IMR-90 (cell line): ENCODE measurements around the gene SEMA3E. TPM values are rescaled to one million over a fixed set of nuclear protein-coding genes. Genes with fewer than 3 reads are reported as not detected.

Experiments
- ATAC-seq: fragments of 200-7000 bp; cut with Tn5 transposase; 2 replicates; pipeline ENCODE4 v1.9.1; 2020; ENCODE audit warnings: low read depth, mild to moderate bottlenecking, moderate library complexity
- BruUV-seq: library from RNA; stranded (reverse); fragments of 400-500 nt; replicated peaks from 2 replicates; lab custom pipeline; 2021; lab: Mats Ljungman, UMichigan
- CTCF ChIA-PET: fragments of 300-600 bp; formaldehyde crosslinking; extraction: SDS; loops from one replicate; lab custom pipeline; 2021; ENCODE audit warnings: antibody characterized with exemption; lab: Yijun Ruan, JAX
- POLR2A ChIA-PET: fragments of 300-600 bp; sonication (Branson Sonifier 250); formaldehyde crosslinking; loops from one replicate; lab custom pipeline; 2022; ENCODE audit warnings: antibody characterized with exemption; ENCODE audit not compliant: unreplicated experiment; lab: Charles Lee
- DNase-seq: peaks from one replicate; pipeline ENCODE4 v3.0.0; 2013
- H2AFZ ChIP-seq: replicated peaks from 2 replicates; pipeline ENCODE3; 2013; ENCODE audit warnings: low read length, mild to moderate bottlenecking; ENCODE audit not compliant: poor library complexity
- H2AK5ac ChIP-seq: 2 replicates; pipeline ENCODE4 v1.6.1; 2013; ENCODE audit warnings: low read depth, low read length, inconsistent platforms
- H2AK9ac ChIP-seq: replicated peaks from 2 replicates; pipeline ENCODE3; 2013; ENCODE audit warnings: mild to moderate bottlenecking, low read depth, low read length, moderate library complexity; ENCODE audit not compliant: poor library complexity
- H2BK120ac ChIP-seq: 2 replicates; pipeline ENCODE4 v1.6.1; 2013; ENCODE audit warnings: low read depth, low read length, inconsistent platforms
- H2BK15ac ChIP-seq: 3 replicates; pipeline ENCODE4 v1.6.1; 2013; ENCODE audit warnings: low read depth, low read length, inconsistent platforms
- H2BK20ac ChIP-seq: 2 replicates; pipeline ENCODE4 v1.6.1; 2013; ENCODE audit warnings: low read depth, mild to moderate bottlenecking, inconsistent platforms, low read length, moderate library complexity
- H2BK5ac ChIP-seq: 2 replicates; pipeline ENCODE4 v1.6.1; 2013; ENCODE audit warnings: mild to moderate bottlenecking, low read depth, low read length, inconsistent platforms; ENCODE audit not compliant: poor library complexity, severe bottlenecking
- H3K14ac ChIP-seq: replicated peaks from 2 replicates; pipeline ENCODE4 v1.6.1; 2013; ENCODE audit warnings: low read depth, low read length, inconsistent platforms
- H3K18ac ChIP-seq: 2 replicates; pipeline ENCODE4 v1.6.1; 2013; ENCODE audit warnings: low read depth, low read length, control low read depth
- H3K23ac ChIP-seq: 2 replicates; pipeline ENCODE4 v1.6.1; 2013; ENCODE audit warnings: low read depth, low read length, inconsistent platforms
- H3K27ac ChIP-seq: 2 replicates; pipeline ENCODE4 v1.5.1; 2013; ENCODE audit warnings: mild to moderate bottlenecking, control low read depth, low read length; ENCODE audit not compliant: insufficient read depth
- H3K27me3 ChIP-seq: 2 replicates; pipeline ENCODE4 v1.6.1; 2013; ENCODE audit warnings: low read length; ENCODE audit not compliant: control insufficient read depth, insufficient read depth
- H3K36me3 ChIP-seq: 2 replicates; pipeline ENCODE4 v1.6.1; 2013; ENCODE audit warnings: low read length, mixed read lengths; ENCODE audit not compliant: control insufficient read depth, insufficient read depth
- H3K4ac ChIP-seq: 2 replicates; pipeline ENCODE4 v1.6.1; 2013; ENCODE audit warnings: low read depth, low read length, inconsistent platforms
- H3K4me1 ChIP-seq: 2 replicates; pipeline ENCODE4 v1.6.1; 2013; ENCODE audit warnings: low read length, mixed read lengths; ENCODE audit not compliant: control insufficient read depth, insufficient read depth
- H3K4me2 ChIP-seq: 2 replicates; pipeline ENCODE4 v1.6.1; 2013; ENCODE audit warnings: low read depth, mild to moderate bottlenecking, control low read depth, low read length, moderate library complexity
- H3K4me3 ChIP-seq: 2 replicates; pipeline ENCODE4 v1.5.1; 2013; ENCODE audit warnings: low read depth, mild to moderate bottlenecking, control low read depth, low read length, moderate library complexity; ENCODE audit not compliant: insufficient read depth
- H3K56ac ChIP-seq: 2 replicates; pipeline ENCODE4 v1.6.1; 2013; ENCODE audit warnings: low read length, inconsistent platforms; ENCODE audit not compliant: insufficient read depth; ENCODE audit errors: extremely low read depth
- H3K79me1 ChIP-seq, 2 experiments: 2 replicates each; pipeline ENCODE4 v1.6.1; 2013; ENCODE audit warnings: low read length in 2 of 2, inconsistent platforms in 1 of 2, low read depth in 1 of 2
- H3K9ac ChIP-seq: 2 replicates; pipeline ENCODE4 v1.6.1; 2013; ENCODE audit warnings: low read depth, low read length, control low read depth
- H3K9me1 ChIP-seq: 2 replicates; pipeline ENCODE4 v1.6.1; 2013; ENCODE audit warnings: low read length, inconsistent platforms; ENCODE audit not compliant: insufficient read depth
- H3K9me3 ChIP-seq: 2 replicates; pipeline ENCODE4 v1.6.1; 2013; ENCODE audit warnings: low read length; ENCODE audit not compliant: control insufficient read depth, insufficient read depth
- H4K20me1 ChIP-seq: 2 replicates; pipeline ENCODE4 v1.6.1; 2013; ENCODE audit warnings: low read length, inconsistent platforms; ENCODE audit not compliant: insufficient read depth
- H4K5ac ChIP-seq: 2 replicates; pipeline ENCODE4 v1.6.1; 2013; ENCODE audit warnings: mild to moderate bottlenecking, low read depth, low read length, control low read depth
- H4K8ac ChIP-seq, 2 experiments: 2 replicates each; pipeline ENCODE4 v1.6.1; 2013; ENCODE audit warnings: low read depth in 2 of 2, low read length in 2 of 2, control low read depth in 1 of 2, inconsistent platforms in 1 of 2
- H4K91ac ChIP-seq: 2 replicates; pipeline ENCODE4 v1.6.1; 2013; ENCODE audit warnings: low read depth, low read length, inconsistent platforms; ENCODE audit not compliant: insufficient read depth
- BHLHE40 ChIP-seq: fragments of 150-350 bp; IDR thresholded peaks from 2 replicates; pipeline ENCODE4 v1.6.1; 2016; ENCODE audit warnings: mild to moderate bottlenecking, low read depth, low read length
- CEBPB ChIP-seq: IDR thresholded peaks from 2 replicates; pipeline ENCODE4 v1.6.1; 2012; ENCODE audit warnings: low read depth, low read length, improper control_type of control experiment
- CHD1 ChIP-seq: IDR thresholded peaks from 2 replicates; pipeline ENCODE4 v1.6.1; 2012; ENCODE audit warnings: low read depth, low read length, improper control_type of control experiment
- FOS ChIP-seq: fragments of 150-350 bp; IDR thresholded peaks from 2 replicates; pipeline ENCODE4 v1.6.1; 2016; ENCODE audit warnings: low read depth, low read length
- MAFK ChIP-seq: IDR thresholded peaks from 2 replicates; pipeline ENCODE4 v1.6.1; 2012; ENCODE audit warnings: low read depth, low read length, improper control_type of control experiment
- MAZ ChIP-seq: IDR thresholded peaks from 2 replicates; pipeline ENCODE4 v1.6.1; 2012; ENCODE audit warnings: low read depth, mild to moderate bottlenecking, low read length, improper control_type of control experiment, moderate library complexity, borderline replicate concordance
- MXI1 ChIP-seq: IDR thresholded peaks from 2 replicates; pipeline ENCODE4 v1.6.1; 2012; ENCODE audit warnings: low read depth, mild to moderate bottlenecking, low read length, moderate library complexity, borderline replicate concordance
- NFE2L2 ChIP-seq: fragments of 150-350 bp; IDR thresholded peaks from 2 replicates; pipeline ENCODE4 v1.6.1; 2016; ENCODE audit warnings: low read depth, mild to moderate bottlenecking, low read length
- POLR2A ChIP-seq: IDR thresholded peaks from 2 replicates; pipeline ENCODE4 v1.6.1; 2012; ENCODE audit warnings: mild to moderate bottlenecking, low read depth, low read length
- RAD21 ChIP-seq: IDR thresholded peaks from 2 replicates; pipeline ENCODE4 v1.6.1; 2012; ENCODE audit warnings: low read length, improper control_type of control experiment
- RCOR1 ChIP-seq: IDR thresholded peaks from 2 replicates; pipeline ENCODE4 v1.6.1; 2012; ENCODE audit warnings: mild to moderate bottlenecking, low read length, improper control_type of control experiment; ENCODE audit not compliant: insufficient replicate concordance
- RFX5 ChIP-seq: IDR thresholded peaks from 2 replicates; pipeline ENCODE4 v1.8.0; 2012; ENCODE audit warnings: low read depth, mild to moderate bottlenecking, low read length, moderate library complexity
- SMC3 ChIP-seq: fragments of 150-350 bp; IDR thresholded peaks from 2 replicates; pipeline ENCODE4 v1.6.1; 2016; ENCODE audit warnings: low read depth, mild to moderate bottlenecking, antibody characterized with exemption, low read length, moderate library complexity
- WGBS, 2 experiments: methylation state at CpG; one replicate each; pipeline versions ENCODE4 v1.1.5 to v1.1.7; 2013; ENCODE audit warnings: missing lambda C conversion rate in 2 of 2; ENCODE audit not compliant: insufficient read length in 1 of 2; ENCODE audit errors: extremely low coverage in 2 of 2; 5-methylcytosine and 5-hydroxymethylcytosine counted together
- dilution Hi-C: fragments of 300-500 bp; cut with HindIII; formaldehyde crosslinking; loops from one replicate; pipeline ENCODE4 v1.14.3; 2018; ENCODE audit warnings: low sequenced_read_pairs; ENCODE audit not compliant: unreplicated experiment
- in situ Hi-C: fragments of 300-500 bp; cut with MboI; formaldehyde crosslinking; loops from 3 replicates; pipeline ENCODE4 v1.14.3; 2019; ENCODE audit warnings: low sequenced_read_pairs, inconsistent platforms, mixed read lengths
- intact Hi-C: fragments of 100-400 bp; cut with micrococcal nuclease; formaldehyde crosslinking; loops from 2 replicates; pipeline ENCODE4 v1.10.0; 2022
- polyA plus RNA-seq, 3 experiments: library from polyadenylated mRNA; depleted of rRNA; stranded (reverse); fragments of >200 nt; gene quantifications; 2 replicates each; pipeline ENCODE4 v1.2.3, GENCODE V29; 2012; ENCODE audit warnings: low replicate concordance in 1 of 3
- total RNA-seq: library from RNA; depleted of rRNA; stranded (reverse); fragments of >200 nt; gene quantifications from 2 replicates; pipeline ENCODE4 v1.2.3, GENCODE V29; 2012
- TF ChIP-seq, protein P1 (sequence below): fragments of 150-350 bp; IDR thresholded peaks from 2 replicates; pipeline ENCODE4 v1.6.1; 2016; ENCODE audit warnings: low read depth, mild to moderate bottlenecking, low read length, moderate library complexity, borderline replicate concordance
- TF ChIP-seq, protein P2 (sequence below): conservative IDR thresholded peaks from 2 replicates; pipeline ENCODE4 v1.5.1; 2012; ENCODE audit warnings: mild to moderate bottlenecking, low read depth, low read length, improper control_type of control experiment
- TF ChIP-seq, protein P3 (sequence below): fragments of 150-350 bp; IDR thresholded peaks from 2 replicates; pipeline ENCODE4 v1.6.1; 2017; ENCODE audit warnings: mild to moderate bottlenecking, antibody characterized with exemption, low read length, low read depth

SEMA3E gene
- total and polyA plus RNA-seq, 2 of the 4 experiments (the other 2 are of a cell fraction), result 0.31 to 0.72 TPM

DNA sequence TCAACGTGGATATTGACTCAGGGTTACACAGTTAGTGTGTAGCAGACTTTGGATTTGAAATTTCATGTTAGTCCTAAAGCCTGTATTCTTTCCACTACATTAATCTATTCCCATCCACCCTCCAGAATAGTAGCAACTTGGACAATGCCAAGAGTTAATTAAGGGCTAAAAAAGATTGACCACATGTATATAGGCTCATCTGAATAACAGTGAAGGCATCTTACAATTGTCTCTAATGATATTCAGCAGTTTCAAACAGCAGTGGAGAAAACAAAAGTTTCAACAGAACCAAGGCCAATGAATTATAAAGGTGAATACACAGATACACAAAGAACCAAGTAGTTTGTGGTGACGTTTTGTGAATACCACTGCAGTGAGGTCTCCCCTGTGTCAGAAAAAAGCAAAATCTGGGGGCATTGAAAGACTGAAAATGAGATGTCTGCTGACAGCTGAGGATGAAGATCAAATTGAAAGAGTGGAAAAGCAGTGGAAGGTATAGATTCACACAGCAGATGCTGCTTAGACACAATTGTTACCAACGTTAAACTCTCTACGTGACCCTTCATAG, 202.8 kb downstream of the SEMA3E start:
- Histone ChIP-seq H4K5ac (no peak overlapping the region), H2BK20ac (no peak overlapping the region), H2BK5ac (no peak overlapping the region), H2BK15ac (no peak overlapping the region), H3K18ac (no peak overlapping the region), H4K91ac (no peak overlapping the region), H3K36me3 (no peaks in the 10 kb centered on the region), H2BK120ac (no peak overlapping the region), H3K9ac (no peak overlapping the region), H3K4me2 (no peak overlapping the region), H2AFZ (no peak overlapping the region), H3K27ac (no peak overlapping the region), H3K4ac (no peak overlapping the region), H3K4me3 (no peak overlapping the region), H3K4me1 (no peaks in the 10 kb centered on the region), H4K20me1 (no peaks in the 10 kb centered on the region), H2AK9ac (no peak overlapping the region), H3K23ac (no peak overlapping the region), H3K14ac (no peak overlapping the region), H3K27me3 (peaks cover 4% of the 10 kb centered on the region; the same call in 1 of the 2 replicates), H3K9me1 (no peaks in the 10 kb centered on the region), H2AK5ac (no peak overlapping the region), H3K9me3 (no peaks in the 10 kb centered on the region), H3K56ac (no peak overlapping the region), H3K79me1 (no peaks in the 10 kb centered on the region), H4K8ac (no peak overlapping the region)
- DNase-seq (no peak), ATAC-seq (no peak)
- dilution Hi-C loops, result no loop called here
- POLR2A ChIA-PET, result no interaction called here
- BruUV-seq, result no TSS peak
- no CpG with 5 or more reads among the region's 4 CpGs for WGBS, 2 experiments
- in situ Hi-C loops, result no loop called here
- intact Hi-C loops, result no loop called here
- TF ChIP-seq NFE2L2, result no peak
- TF ChIP-seq, protein P1, sequence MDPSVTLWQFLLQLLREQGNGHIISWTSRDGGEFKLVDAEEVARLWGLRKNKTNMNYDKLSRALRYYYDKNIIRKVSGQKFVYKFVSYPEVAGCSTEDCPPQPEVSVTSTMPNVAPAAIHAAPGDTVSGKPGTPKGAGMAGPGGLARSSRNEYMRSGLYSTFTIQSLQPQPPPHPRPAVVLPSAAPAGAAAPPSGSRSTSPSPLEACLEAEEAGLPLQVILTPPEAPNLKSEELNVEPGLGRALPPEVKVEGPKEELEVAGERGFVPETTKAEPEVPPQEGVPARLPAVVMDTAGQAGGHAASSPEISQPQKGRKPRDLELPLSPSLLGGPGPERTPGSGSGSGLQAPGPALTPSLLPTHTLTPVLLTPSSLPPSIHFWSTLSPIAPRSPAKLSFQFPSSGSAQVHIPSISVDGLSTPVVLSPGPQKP, result no peak
- TF ChIP-seq FOS, result no peak
- no peak for TF ChIP-seq CHD1
- no peak for TF ChIP-seq BHLHE40
- TF ChIP-seq CEBPB, result no peak
- TF ChIP-seq RAD21, result no peak
- TF ChIP-seq MAZ, result no peak
- TF ChIP-seq MAFK, result no peak
- TF ChIP-seq RFX5, result no peak
- no peak for TF ChIP-seq SMC3
- no peak for TF ChIP-seq POLR2A
- TF ChIP-seq, protein P2, sequence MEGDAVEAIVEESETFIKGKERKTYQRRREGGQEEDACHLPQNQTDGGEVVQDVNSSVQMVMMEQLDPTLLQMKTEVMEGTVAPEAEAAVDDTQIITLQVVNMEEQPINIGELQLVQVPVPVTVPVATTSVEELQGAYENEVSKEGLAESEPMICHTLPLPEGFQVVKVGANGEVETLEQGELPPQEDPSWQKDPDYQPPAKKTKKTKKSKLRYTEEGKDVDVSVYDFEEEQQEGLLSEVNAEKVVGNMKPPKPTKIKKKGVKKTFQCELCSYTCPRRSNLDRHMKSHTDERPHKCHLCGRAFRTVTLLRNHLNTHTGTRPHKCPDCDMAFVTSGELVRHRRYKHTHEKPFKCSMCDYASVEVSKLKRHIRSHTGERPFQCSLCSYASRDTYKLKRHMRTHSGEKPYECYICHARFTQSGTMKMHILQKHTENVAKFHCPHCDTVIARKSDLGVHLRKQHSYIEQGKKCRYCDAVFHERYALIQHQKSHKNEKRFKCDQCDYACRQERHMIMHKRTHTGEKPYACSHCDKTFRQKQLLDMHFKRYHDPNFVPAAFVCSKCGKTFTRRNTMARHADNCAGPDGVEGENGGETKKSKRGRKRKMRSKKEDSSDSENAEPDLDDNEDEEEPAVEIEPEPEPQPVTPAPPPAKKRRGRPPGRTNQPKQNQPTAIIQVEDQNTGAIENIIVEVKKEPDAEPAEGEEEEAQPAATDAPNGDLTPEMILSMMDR, result no peak
- TF ChIP-seq RCOR1, result no peak
- TF ChIP-seq MXI1, result no peak
- TF ChIP-seq, protein P3, sequence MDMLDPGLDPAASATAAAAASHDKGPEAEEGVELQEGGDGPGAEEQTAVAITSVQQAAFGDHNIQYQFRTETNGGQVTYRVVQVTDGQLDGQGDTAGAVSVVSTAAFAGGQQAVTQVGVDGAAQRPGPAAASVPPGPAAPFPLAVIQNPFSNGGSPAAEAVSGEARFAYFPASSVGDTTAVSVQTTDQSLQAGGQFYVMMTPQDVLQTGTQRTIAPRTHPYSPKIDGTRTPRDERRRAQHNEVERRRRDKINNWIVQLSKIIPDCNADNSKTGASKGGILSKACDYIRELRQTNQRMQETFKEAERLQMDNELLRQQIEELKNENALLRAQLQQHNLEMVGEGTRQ, result no peak
- CTCF ChIA-PET, result interaction anchor here (1.2 kb wide), 1 partner anchor 11 kb away, joined by 3 read pairs; no protein-coding TSS in a partner anchor
